NT2/D1 (cell line): ENCODE measurements around the gene HSD17B3.

Experiments
- DNase-seq: peaks from one replicate; pipeline ENCODE4 v3.0.0-alpha.2; 2011; ENCODE audit warnings: low read depth, low spot score
- H3K27me3 ChIP-seq: 2 replicates; pipeline ENCODE4 v1.6.0; 2011; ENCODE audit warnings: mild to moderate bottlenecking; ENCODE audit not compliant: insufficient read length, insufficient read depth
- H3K36me3 ChIP-seq: 2 replicates; pipeline ENCODE4 v1.6.1; 2011; ENCODE audit warnings: mild to moderate bottlenecking, low read length, mixed read lengths; ENCODE audit not compliant: insufficient read depth, insufficient read length
- H3K4me1 ChIP-seq: 2 replicates; pipeline ENCODE4 v1.5.1; 2011; ENCODE audit not compliant: insufficient read depth, insufficient read length
- H3K4me3 ChIP-seq: 2 replicates; pipeline ENCODE4 v1.5.1; 2011; ENCODE audit warnings: low read depth; ENCODE audit not compliant: insufficient read length
- H3K9ac ChIP-seq: 2 replicates; pipeline ENCODE4 v1.6.0; 2011; ENCODE audit warnings: low read depth; ENCODE audit not compliant: insufficient read length
- H3K9me3 ChIP-seq: 2 replicates; pipeline ENCODE4 v1.5.1; 2011; ENCODE audit warnings: mild to moderate bottlenecking, low read length; ENCODE audit not compliant: insufficient read depth
- SUZ12 ChIP-seq: IDR thresholded peaks from 2 replicates; pipeline ENCODE4 v1.6.1; 2011; ENCODE audit not compliant: insufficient read length, insufficient read depth; ENCODE audit errors: extremely low read depth
- YY1 ChIP-seq: IDR thresholded peaks from 2 replicates; pipeline ENCODE4 v1.6.1; 2011; ENCODE audit not compliant: insufficient read length, insufficient read depth
- ZNF274 ChIP-seq: IDR thresholded peaks from 2 replicates; pipeline ENCODE4 v1.6.1; 2011; ENCODE audit warnings: mild to moderate bottlenecking, low read depth, low read length

The HSD17B3 gene

GRCh38 chr9:96302021-96302420, at the start of gene HSD17B3:
HSD17B3 (minus strand) TSS chr9:96302176; CDS start chr9:96302104, 72 bp downstream.
- no peaks in the 10 kb centered on the region for H3K27me3 ChIP-seq
- peaks cover 5% of the 10 kb centered on the region; the same call in 1 of the 2 replicates for H3K9me3 ChIP-seq
- H3K4me3 ChIP-seq, result no peak within 1 kb of the TSS
- TF ChIP-seq YY1 (no peak), ZNF274 (no peak), SUZ12 (no peak)
- H3K36me3 ChIP-seq, result no peaks in the 10 kb centered on the region
- H3K4me1 ChIP-seq, result peaks cover 2% of the 10 kb centered on the region
- H3K9ac ChIP-seq, result no peak within 1 kb of the TSS
- DNase-seq, result no peak

GRCh38 chr9:96350866-96351265, 48.9 kb upstream of the HSD17B3 start:
- no peak overlapping the region for H3K9ac ChIP-seq
- no peak for TF ChIP-seq SUZ12
- no peak for TF ChIP-seq YY1
- TF ChIP-seq ZNF274, result no peak
- DNase-seq, result no peak

GRCh38 chr9:96348261-96348660, 46.3 kb upstream of the HSD17B3 start:
- TF ChIP-seq ZNF274 (no peak), SUZ12 (no peak), YY1 (no peak)
- Histone ChIP-seq H3K4me1 (no peaks in the 10 kb centered on the region), H3K4me3 (no peak overlapping the region)

More at GRCh38 chr9:96350866-96351265, 48.9 kb upstream of the HSD17B3 start:
- H3K27me3 ChIP-seq, result no peaks in the 10 kb centered on the region
- peaks cover 7% of the 10 kb centered on the region for H3K36me3 ChIP-seq
- no peak overlapping the region for H3K4me3 ChIP-seq
- peaks cover 7% of the 10 kb centered on the region; the same call in 1 of the 2 replicates for H3K9me3 ChIP-seq
- no peaks in the 10 kb centered on the region for H3K4me1 ChIP-seq

GRCh38 chr9:96345551-96345950, 43.6 kb upstream of the HSD17B3 start:
- H3K4me3 ChIP-seq, result no peak overlapping the region
- H3K9ac ChIP-seq, result no peak overlapping the region
- H3K9me3 ChIP-seq, result peaks cover 7% of the 10 kb centered on the region; the same call in 1 of the 2 replicates
- no peak for DNase-seq
- H3K36me3 ChIP-seq, result peaks cover 13% of the 10 kb centered on the region
- H3K27me3 ChIP-seq, result no peaks in the 10 kb centered on the region
- peaks cover 5% of the 10 kb centered on the region for H3K4me1 ChIP-seq
- no peak for TF ChIP-seq ZNF274
- no peak for TF ChIP-seq YY1
- no peak for TF ChIP-seq SUZ12

More at GRCh38 chr9:96348261-96348660, 46.3 kb upstream of the HSD17B3 start:
- H3K9ac ChIP-seq, result no peak overlapping the region
- DNase-seq, result no peak
- no peaks in the 10 kb centered on the region for H3K27me3 ChIP-seq
- H3K9me3 ChIP-seq, result peaks cover 7% of the 10 kb centered on the region; the same call in 1 of the 2 replicates
- H3K36me3 ChIP-seq, result peaks cover 6% of the 10 kb centered on the region

- DNase-seq, result peak; percentile 88
Measured at GRCh38 chr9:96344458-96345180, 42.6 kb upstream of the HSD17B3 start.

GRCh38 chr9:96343515-96344360, 41.8 kb upstream of the HSD17B3 start:
- H3K9ac ChIP-seq, result no peak overlapping the region
- DNase-seq, result no peak
- TF ChIP-seq YY1 (no peak), SUZ12 (no peak), ZNF274 (no peak)
- H3K4me3 ChIP-seq, result no peak overlapping the region
- no peaks in the 10 kb centered on the region for H3K27me3 ChIP-seq
- H3K9me3 ChIP-seq, result peaks cover 7% of the 10 kb centered on the region; the same call in 1 of the 2 replicates
- peaks cover 13% of the 10 kb centered on the region for H3K36me3 ChIP-seq
- H3K4me1 ChIP-seq, result peaks cover 5% of the 10 kb centered on the region

More at GRCh38 chr9:96344458-96345180, 42.6 kb upstream of the HSD17B3 start:
- no peak overlapping the region for H3K9ac ChIP-seq
- peaks cover 13% of the 10 kb centered on the region for H3K36me3 ChIP-seq
- no peaks in the 10 kb centered on the region for H3K27me3 ChIP-seq
- TF ChIP-seq ZNF274 (no peak), YY1 (no peak)
- H3K4me1 ChIP-seq, result peaks cover 5% of the 10 kb centered on the region
- peaks cover 7% of the 10 kb centered on the region; the same call in 1 of the 2 replicates for H3K9me3 ChIP-seq
- no peak overlapping the region for H3K4me3 ChIP-seq
